ENCODE results near the gene LCN2.

DNA sequence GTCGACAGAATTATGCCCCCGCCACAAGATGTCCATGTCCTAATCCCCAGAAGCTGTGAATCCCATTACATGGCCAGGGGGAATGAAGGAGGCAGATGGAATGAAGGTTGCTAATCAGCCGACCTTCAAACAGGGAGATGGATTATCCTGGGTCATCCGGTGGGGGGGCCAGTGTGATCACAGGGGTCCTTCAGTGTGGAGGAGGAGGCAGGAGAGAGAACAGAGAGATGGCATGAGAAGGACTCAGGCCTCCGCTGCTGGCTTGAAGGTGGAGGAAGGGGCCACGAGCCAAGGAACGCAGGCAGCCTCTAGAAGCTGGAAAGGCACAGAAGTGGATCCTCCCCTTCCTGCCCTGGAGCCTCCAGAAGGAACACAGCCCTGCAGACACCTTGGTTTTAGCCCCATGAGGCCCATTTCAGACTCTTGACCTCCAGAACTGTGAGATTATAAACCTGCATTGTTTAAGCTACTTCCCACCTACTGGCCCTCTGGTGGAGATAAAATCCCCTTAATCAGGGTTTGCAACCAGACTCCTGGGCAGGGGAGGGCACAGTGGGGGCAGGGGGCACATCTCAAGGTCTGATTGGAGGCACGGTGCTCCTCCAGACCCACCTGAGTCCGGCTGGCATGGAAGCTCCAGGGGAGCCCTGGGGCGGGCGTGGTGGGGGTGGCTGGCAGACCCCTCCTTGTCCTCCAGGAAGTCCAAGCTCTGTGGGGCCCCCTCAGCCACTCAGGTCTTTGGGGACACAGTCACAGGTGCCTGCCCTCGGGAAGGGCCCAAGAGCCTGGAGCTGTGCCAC is 35.5 kb upstream of the LCN2 start:
- TF ChIP-seq, protein P1, sequence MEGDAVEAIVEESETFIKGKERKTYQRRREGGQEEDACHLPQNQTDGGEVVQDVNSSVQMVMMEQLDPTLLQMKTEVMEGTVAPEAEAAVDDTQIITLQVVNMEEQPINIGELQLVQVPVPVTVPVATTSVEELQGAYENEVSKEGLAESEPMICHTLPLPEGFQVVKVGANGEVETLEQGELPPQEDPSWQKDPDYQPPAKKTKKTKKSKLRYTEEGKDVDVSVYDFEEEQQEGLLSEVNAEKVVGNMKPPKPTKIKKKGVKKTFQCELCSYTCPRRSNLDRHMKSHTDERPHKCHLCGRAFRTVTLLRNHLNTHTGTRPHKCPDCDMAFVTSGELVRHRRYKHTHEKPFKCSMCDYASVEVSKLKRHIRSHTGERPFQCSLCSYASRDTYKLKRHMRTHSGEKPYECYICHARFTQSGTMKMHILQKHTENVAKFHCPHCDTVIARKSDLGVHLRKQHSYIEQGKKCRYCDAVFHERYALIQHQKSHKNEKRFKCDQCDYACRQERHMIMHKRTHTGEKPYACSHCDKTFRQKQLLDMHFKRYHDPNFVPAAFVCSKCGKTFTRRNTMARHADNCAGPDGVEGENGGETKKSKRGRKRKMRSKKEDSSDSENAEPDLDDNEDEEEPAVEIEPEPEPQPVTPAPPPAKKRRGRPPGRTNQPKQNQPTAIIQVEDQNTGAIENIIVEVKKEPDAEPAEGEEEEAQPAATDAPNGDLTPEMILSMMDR (conservative IDR thresholded peaks at IDR 0.05): no peak
- no peak for TF ChIP-seq EZH2 (IDR thresholded peaks at IDR 0.05; ENCODE audit: low read depth)

All from PC-9 (cell line).